WTC11 (cell line): ENCODE data around the gene GHR. TPM values are rescaled to one million over a fixed set of nuclear protein-coding genes. Genes with fewer than 3 reads are reported as not detected.

Source experiments
- ATAC-seq: fragments of 200-7000 bp; cut with Tn5 transposase; 2 replicates; pipeline ENCODE4 v1.10.0; 2021; ENCODE audit warnings: mild to moderate bottlenecking, moderate library complexity
- CTCF ChIA-PET: fragments of 300-600 bp; sonication (Branson Sonifier 250); formaldehyde crosslinking; loops from one replicate; lab custom pipeline; 2021; ENCODE audit warnings: antibody characterized with exemption; lab: Charles Lee
- POLR2A ChIA-PET: fragments of 350-600 bp; sonication (Branson Sonifier 250); formaldehyde crosslinking; loops from one replicate; lab custom pipeline; 2021; ENCODE audit warnings: antibody characterized with exemption; lab: Charles Lee
- DNase-seq: peaks from one replicate; pipeline ENCODE4 v3.0.0; 2021; ENCODE audit warnings: low spot score
- H3K27ac Mint-ChIP-seq: 2 replicates; pipeline ENCODE4 v1.8.0; 2021; ENCODE audit warnings: mixed read lengths
- H3K27me3 Mint-ChIP-seq: 2 replicates; pipeline ENCODE4 v1.8.0; 2021; ENCODE audit warnings: low read depth, mild to moderate bottlenecking, moderate library complexity, mixed read lengths
- H3K36me3 Mint-ChIP-seq: 2 replicates; pipeline ENCODE4 v1.8.0; 2021; ENCODE audit warnings: mixed read lengths
- H3K4me1 Mint-ChIP-seq: 2 replicates; pipeline ENCODE4 v1.8.0; 2022; ENCODE audit warnings: mixed read lengths
- H3K4me3 Mint-ChIP-seq: 2 replicates; pipeline ENCODE4 v1.8.0; 2021; ENCODE audit warnings: mild to moderate bottlenecking, moderate library complexity, mixed read lengths
- H3K9me3 Mint-ChIP-seq: 2 replicates; pipeline ENCODE4 v1.8.0; 2021; ENCODE audit warnings: mixed read lengths
- ETV6 ChIP-seq: sonication (generic); formaldehyde crosslinking; IDR thresholded peaks from 2 replicates; pipeline ENCODE4 v1.8.1; 2022; ENCODE audit warnings: mild to moderate bottlenecking, missing genetic modification reagents
- GTF2I ChIP-seq: fragments of 250-450 bp; sonication (Bioruptor Pico); conservative IDR thresholded peaks from 2 replicates; pipeline ENCODE4 v1.4.0; 2021; ENCODE audit warnings: mild to moderate bottlenecking
- NFYB ChIP-seq: sonication (generic); formaldehyde crosslinking; conservative IDR thresholded peaks from 2 replicates; pipeline ENCODE4 v1.8.0; 2022; ENCODE audit warnings: low read depth, missing genetic modification reagents
- NR1H2 ChIP-seq: sonication (generic); formaldehyde crosslinking; IDR thresholded peaks from 2 replicates; pipeline ENCODE4 v1.9.0; 2021; ENCODE audit warnings: mild to moderate bottlenecking, moderate library complexity, missing genetic modification reagents
- PRDM15 ChIP-seq: sonication (generic); formaldehyde crosslinking; IDR thresholded peaks from 2 replicates; pipeline ENCODE4 v1.8.0; 2022; ENCODE audit warnings: missing genetic modification reagents
- SMAD3 ChIP-seq: sonication (generic); formaldehyde crosslinking; IDR thresholded peaks from 2 replicates; pipeline ENCODE4 v1.8.0; 2022; ENCODE audit warnings: missing genetic modification reagents, mild to moderate bottlenecking, borderline replicate concordance
- TEAD1 ChIP-seq: sonication (generic); formaldehyde crosslinking; IDR thresholded peaks from 2 replicates; pipeline ENCODE4 v1.8.0; 2022; ENCODE audit warnings: mild to moderate bottlenecking, missing genetic modification reagents
- TP53 ChIP-seq: sonication (generic); formaldehyde crosslinking; IDR thresholded peaks from 2 replicates; pipeline ENCODE4 v1.8.1; 2023; ENCODE audit warnings: mild to moderate bottlenecking, missing genetic modification reagents
- ZNF219 ChIP-seq: sonication (generic); formaldehyde crosslinking; IDR thresholded peaks from 2 replicates; pipeline ENCODE4 v1.8.0; 2023; ENCODE audit warnings: missing genetic modification reagents, mild to moderate bottlenecking, borderline replicate concordance
- total RNA-seq: library from RNA; stranded (reverse); gene quantifications from 3 replicates; pipeline ENCODE4 v1.2.3, GENCODE V29; 2021
- TF ChIP-seq, protein P1 (sequence below): sonication (generic); formaldehyde crosslinking; IDR thresholded peaks from 2 replicates; pipeline ENCODE4 v1.8.0; 2022; ENCODE audit warnings: mild to moderate bottlenecking, missing genetic modification reagents
- TF ChIP-seq, protein P2 (sequence below): fragments of 200-600 bp; IDR thresholded peaks from 2 replicates; pipeline ENCODE4 v1.8.0; 2022; ENCODE audit warnings: antibody characterized with exemption
- TF ChIP-seq, protein P3 (sequence below): sonication (generic); formaldehyde crosslinking; IDR thresholded peaks from 2 replicates; pipeline ENCODE4 v1.8.0; 2023; ENCODE audit warnings: missing genetic modification reagents, mild to moderate bottlenecking, borderline replicate concordance
- TF ChIP-seq, protein P4 (sequence below): sonication (generic); formaldehyde crosslinking; IDR thresholded peaks from 2 replicates; pipeline ENCODE4 v1.8.1; 2022; ENCODE audit warnings: mild to moderate bottlenecking, missing genetic modification reagents, moderate library complexity, borderline replicate concordance
- TF ChIP-seq, protein P5 (sequence below): sonication (generic); formaldehyde crosslinking; IDR thresholded peaks from 2 replicates; pipeline ENCODE4 v1.8.1; 2023; ENCODE audit warnings: mild to moderate bottlenecking, missing genetic modification reagents
- TF ChIP-seq, protein P6 (sequence below): sonication (generic); formaldehyde crosslinking; IDR thresholded peaks from 2 replicates; pipeline ENCODE4 v1.8.1; 2022; ENCODE audit warnings: mild to moderate bottlenecking, moderate library complexity, missing genetic modification reagents
- TF ChIP-seq, protein P7 (sequence below): fragments of 250-450 bp; sonication (Bioruptor Pico); IDR thresholded peaks from 2 replicates; pipeline ENCODE4 v1.9.0; 2021; ENCODE audit warnings: mild to moderate bottlenecking

The GHR gene
- total RNA-seq, 1 experiment from 2014 or later: 0.57 TPM

DNA sequence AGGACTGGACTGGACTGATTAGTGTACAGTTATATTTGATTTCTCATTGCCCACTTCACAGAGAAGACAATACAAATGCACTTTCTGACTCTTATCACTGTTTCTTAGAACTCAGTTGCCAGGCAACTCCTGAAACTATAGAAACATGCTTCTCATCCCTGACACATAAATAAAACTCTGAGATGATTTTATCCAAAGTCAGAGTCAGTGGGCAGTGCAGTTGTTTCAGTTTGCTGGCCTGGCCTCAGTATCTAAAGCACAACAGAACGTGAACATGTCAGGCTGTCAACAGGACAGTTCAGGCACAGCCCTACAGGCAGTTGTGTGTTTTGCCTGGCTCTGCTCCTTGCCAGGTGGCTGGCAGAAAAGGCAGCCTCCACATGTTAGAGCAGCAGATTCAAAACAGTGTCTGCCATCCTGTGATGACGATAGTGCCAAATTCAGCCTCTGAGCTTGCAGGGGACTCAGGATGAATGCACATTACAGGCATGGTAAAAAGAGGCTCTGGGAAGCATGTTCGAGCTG lies 268.2 kb downstream of the GHR start:
- ChIA-PET POLR2A (no interaction called here), CTCF (no interaction called here)
- DNase-seq (no peak), ATAC-seq (no peak; the same call in 1 of the 2 replicates)
- H3K4me3 Mint-ChIP-seq: no peak overlapping the region
- H3K27ac Mint-ChIP-seq: no peak overlapping the region
- H3K27me3 Mint-ChIP-seq: no peaks in the 10 kb centered on the region; the same call in 1 of the 2 replicates
- H3K4me1 Mint-ChIP-seq: no peaks in the 10 kb centered on the region
- peaks cover 3% of the 10 kb centered on the region; the same call in 1 of the 2 replicates for H3K36me3 Mint-ChIP-seq
- H3K9me3 Mint-ChIP-seq: peaks cover 11% of the 10 kb centered on the region
- no peak for TF ChIP-seq NR1H2
- TF ChIP-seq, protein P1, sequence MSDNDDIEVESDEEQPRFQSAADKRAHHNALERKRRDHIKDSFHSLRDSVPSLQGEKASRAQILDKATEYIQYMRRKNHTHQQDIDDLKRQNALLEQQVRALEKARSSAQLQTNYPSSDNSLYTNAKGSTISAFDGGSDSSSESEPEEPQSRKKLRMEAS (CRISPR knock-in tag): no peak
- TF ChIP-seq GTF2I (CRISPR knock-in tag): no peak
- TF ChIP-seq, protein P2, sequence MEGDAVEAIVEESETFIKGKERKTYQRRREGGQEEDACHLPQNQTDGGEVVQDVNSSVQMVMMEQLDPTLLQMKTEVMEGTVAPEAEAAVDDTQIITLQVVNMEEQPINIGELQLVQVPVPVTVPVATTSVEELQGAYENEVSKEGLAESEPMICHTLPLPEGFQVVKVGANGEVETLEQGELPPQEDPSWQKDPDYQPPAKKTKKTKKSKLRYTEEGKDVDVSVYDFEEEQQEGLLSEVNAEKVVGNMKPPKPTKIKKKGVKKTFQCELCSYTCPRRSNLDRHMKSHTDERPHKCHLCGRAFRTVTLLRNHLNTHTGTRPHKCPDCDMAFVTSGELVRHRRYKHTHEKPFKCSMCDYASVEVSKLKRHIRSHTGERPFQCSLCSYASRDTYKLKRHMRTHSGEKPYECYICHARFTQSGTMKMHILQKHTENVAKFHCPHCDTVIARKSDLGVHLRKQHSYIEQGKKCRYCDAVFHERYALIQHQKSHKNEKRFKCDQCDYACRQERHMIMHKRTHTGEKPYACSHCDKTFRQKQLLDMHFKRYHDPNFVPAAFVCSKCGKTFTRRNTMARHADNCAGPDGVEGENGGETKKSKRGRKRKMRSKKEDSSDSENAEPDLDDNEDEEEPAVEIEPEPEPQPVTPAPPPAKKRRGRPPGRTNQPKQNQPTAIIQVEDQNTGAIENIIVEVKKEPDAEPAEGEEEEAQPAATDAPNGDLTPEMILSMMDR: no peak
- TF ChIP-seq PRDM15 (CRISPR knock-in tag): no peak
- TF ChIP-seq SMAD3: no peak
- TF ChIP-seq, protein P3, sequence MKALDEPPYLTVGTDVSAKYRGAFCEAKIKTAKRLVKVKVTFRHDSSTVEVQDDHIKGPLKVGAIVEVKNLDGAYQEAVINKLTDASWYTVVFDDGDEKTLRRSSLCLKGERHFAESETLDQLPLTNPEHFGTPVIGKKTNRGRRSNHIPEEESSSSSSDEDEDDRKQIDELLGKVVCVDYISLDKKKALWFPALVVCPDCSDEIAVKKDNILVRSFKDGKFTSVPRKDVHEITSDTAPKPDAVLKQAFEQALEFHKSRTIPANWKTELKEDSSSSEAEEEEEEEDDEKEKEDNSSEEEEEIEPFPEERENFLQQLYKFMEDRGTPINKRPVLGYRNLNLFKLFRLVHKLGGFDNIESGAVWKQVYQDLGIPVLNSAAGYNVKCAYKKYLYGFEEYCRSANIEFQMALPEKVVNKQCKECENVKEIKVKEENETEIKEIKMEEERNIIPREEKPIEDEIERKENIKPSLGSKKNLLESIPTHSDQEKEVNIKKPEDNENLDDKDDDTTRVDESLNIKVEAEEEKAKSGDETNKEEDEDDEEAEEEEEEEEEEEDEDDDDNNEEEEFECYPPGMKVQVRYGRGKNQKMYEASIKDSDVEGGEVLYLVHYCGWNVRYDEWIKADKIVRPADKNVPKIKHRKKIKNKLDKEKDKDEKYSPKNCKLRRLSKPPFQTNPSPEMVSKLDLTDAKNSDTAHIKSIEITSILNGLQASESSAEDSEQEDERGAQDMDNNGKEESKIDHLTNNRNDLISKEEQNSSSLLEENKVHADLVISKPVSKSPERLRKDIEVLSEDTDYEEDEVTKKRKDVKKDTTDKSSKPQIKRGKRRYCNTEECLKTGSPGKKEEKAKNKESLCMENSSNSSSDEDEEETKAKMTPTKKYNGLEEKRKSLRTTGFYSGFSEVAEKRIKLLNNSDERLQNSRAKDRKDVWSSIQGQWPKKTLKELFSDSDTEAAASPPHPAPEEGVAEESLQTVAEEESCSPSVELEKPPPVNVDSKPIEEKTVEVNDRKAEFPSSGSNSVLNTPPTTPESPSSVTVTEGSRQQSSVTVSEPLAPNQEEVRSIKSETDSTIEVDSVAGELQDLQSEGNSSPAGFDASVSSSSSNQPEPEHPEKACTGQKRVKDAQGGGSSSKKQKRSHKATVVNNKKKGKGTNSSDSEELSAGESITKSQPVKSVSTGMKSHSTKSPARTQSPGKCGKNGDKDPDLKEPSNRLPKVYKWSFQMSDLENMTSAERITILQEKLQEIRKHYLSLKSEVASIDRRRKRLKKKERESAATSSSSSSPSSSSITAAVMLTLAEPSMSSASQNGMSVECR (CRISPR knock-in tag): no peak
- TF ChIP-seq, protein P4, sequence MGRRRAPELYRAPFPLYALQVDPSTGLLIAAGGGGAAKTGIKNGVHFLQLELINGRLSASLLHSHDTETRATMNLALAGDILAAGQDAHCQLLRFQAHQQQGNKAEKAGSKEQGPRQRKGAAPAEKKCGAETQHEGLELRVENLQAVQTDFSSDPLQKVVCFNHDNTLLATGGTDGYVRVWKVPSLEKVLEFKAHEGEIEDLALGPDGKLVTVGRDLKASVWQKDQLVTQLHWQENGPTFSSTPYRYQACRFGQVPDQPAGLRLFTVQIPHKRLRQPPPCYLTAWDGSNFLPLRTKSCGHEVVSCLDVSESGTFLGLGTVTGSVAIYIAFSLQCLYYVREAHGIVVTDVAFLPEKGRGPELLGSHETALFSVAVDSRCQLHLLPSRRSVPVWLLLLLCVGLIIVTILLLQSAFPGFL (CRISPR knock-in tag): no peak
- TF ChIP-seq, protein P5, sequence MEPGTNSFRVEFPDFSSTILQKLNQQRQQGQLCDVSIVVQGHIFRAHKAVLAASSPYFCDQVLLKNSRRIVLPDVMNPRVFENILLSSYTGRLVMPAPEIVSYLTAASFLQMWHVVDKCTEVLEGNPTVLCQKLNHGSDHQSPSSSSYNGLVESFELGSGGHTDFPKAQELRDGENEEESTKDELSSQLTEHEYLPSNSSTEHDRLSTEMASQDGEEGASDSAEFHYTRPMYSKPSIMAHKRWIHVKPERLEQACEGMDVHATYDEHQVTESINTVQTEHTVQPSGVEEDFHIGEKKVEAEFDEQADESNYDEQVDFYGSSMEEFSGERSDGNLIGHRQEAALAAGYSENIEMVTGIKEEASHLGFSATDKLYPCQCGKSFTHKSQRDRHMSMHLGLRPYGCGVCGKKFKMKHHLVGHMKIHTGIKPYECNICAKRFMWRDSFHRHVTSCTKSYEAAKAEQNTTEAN (CRISPR knock-in tag): no peak
- no peak for TF ChIP-seq TEAD1 (CRISPR knock-in tag)
- TF ChIP-seq ZNF219 (CRISPR knock-in tag): no peak
- no peak for TF ChIP-seq ETV6 (CRISPR knock-in tag)
- no peak for TF ChIP-seq TP53 (CRISPR knock-in tag)
- no peak for TF ChIP-seq NFYB (CRISPR knock-in tag)
- TF ChIP-seq, protein P6, sequence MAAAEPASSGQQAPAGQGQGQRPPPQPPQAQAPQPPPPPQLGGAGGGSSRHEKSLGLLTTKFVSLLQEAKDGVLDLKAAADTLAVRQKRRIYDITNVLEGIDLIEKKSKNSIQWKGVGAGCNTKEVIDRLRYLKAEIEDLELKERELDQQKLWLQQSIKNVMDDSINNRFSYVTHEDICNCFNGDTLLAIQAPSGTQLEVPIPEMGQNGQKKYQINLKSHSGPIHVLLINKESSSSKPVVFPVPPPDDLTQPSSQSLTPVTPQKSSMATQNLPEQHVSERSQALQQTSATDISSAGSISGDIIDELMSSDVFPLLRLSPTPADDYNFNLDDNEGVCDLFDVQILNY (CRISPR knock-in tag): no peak
- TF ChIP-seq, protein P7, sequence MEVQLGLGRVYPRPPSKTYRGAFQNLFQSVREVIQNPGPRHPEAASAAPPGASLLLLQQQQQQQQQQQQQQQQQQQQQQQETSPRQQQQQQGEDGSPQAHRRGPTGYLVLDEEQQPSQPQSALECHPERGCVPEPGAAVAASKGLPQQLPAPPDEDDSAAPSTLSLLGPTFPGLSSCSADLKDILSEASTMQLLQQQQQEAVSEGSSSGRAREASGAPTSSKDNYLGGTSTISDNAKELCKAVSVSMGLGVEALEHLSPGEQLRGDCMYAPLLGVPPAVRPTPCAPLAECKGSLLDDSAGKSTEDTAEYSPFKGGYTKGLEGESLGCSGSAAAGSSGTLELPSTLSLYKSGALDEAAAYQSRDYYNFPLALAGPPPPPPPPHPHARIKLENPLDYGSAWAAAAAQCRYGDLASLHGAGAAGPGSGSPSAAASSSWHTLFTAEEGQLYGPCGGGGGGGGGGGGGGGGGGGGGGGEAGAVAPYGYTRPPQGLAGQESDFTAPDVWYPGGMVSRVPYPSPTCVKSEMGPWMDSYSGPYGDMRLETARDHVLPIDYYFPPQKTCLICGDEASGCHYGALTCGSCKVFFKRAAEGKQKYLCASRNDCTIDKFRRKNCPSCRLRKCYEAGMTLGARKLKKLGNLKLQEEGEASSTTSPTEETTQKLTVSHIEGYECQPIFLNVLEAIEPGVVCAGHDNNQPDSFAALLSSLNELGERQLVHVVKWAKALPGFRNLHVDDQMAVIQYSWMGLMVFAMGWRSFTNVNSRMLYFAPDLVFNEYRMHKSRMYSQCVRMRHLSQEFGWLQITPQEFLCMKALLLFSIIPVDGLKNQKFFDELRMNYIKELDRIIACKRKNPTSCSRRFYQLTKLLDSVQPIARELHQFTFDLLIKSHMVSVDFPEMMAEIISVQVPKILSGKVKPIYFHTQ (CRISPR knock-in tag): no peak
